Measurements from ENCODE around the gene TOP2A. TPM values are rescaled to one million over a fixed set of nuclear protein-coding genes. Genes with fewer than 3 reads are reported as not detected.

TOP2A gene
- total RNA-seq, 1 experiment from 2014 or later, result 235 TPM

DNA sequence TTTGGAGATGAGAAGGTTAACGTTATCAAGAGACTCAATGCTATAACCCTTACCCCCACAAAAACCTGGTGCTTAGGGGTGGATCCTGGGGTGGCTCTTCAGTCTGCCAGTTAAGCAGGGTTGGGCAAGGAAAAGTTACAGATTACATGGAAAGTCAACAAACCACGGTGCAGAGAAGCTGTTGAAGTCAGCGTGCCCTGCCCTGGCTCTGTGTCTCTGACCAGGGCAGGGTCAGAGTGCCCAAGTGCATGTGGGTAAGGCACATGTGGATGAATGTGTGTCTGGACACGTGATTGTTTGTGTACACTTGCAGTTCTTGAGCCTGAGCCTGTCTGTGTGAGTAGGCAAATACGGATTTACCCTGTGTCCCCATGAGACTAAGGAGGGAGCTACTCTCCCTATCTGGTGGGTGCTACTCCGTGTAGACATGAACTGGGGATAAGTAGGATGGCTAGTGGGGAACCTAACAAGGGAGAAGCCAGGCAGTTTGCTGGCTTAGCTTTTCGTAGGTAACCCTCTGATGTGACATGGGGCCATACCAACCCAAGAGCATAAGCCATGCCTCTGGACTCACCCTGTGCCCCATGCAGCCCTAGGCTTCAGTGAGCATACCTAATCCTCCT lies 31.1 kb upstream of the TOP2A start:
- peaks cover 3% of the 10 kb centered on the region; the same call in 1 of the 2 replicates for H3F3A ChIP-seq (ENCODE audit: insufficient read depth, low read depth)
- ChIA-PET POLR2A (ENCODE audit: unreplicated experiment) (no interaction called here), CTCF (interaction anchor here (0.6 to 0.9 kb wide), 2 partner anchors 28 to 159 kb away, joined by 5 to 12 read pairs; no protein-coding TSS in a partner anchor)
- peaks cover 47% of the 10 kb centered on the region for H3K4me1 ChIP-seq (replicated peaks; ENCODE audit: insufficient read depth)
- H3K9me2 ChIP-seq (ENCODE audit: insufficient read depth), result no peaks in the 10 kb centered on the region
- DNase-seq, result no peak
- no peaks in the 10 kb centered on the region for H3K9me3 ChIP-seq (ENCODE audit: insufficient read depth, low read depth)
- no peak overlapping the region for H2AFZ ChIP-seq
- no peaks in the 10 kb centered on the region; the same call in none of the 2 replicates for H3K79me2 ChIP-seq (ENCODE audit: low read depth)
- no peak overlapping the region for H3K4me3 ChIP-seq
- intact Hi-C loops (cut with micrococcal nuclease; ENCODE audit: unreplicated experiment), result no loop called here
- no peak overlapping the region for H3K4me2 ChIP-seq
- no TSS peak for BruUV-seq (replicated peaks)
- TF ChIP-seq EZH2 (IDR thresholded peaks at IDR 0.05; ENCODE audit: low read depth), result no peak
- TF ChIP-seq, protein P1, sequence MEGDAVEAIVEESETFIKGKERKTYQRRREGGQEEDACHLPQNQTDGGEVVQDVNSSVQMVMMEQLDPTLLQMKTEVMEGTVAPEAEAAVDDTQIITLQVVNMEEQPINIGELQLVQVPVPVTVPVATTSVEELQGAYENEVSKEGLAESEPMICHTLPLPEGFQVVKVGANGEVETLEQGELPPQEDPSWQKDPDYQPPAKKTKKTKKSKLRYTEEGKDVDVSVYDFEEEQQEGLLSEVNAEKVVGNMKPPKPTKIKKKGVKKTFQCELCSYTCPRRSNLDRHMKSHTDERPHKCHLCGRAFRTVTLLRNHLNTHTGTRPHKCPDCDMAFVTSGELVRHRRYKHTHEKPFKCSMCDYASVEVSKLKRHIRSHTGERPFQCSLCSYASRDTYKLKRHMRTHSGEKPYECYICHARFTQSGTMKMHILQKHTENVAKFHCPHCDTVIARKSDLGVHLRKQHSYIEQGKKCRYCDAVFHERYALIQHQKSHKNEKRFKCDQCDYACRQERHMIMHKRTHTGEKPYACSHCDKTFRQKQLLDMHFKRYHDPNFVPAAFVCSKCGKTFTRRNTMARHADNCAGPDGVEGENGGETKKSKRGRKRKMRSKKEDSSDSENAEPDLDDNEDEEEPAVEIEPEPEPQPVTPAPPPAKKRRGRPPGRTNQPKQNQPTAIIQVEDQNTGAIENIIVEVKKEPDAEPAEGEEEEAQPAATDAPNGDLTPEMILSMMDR (conservative IDR thresholded peaks at IDR 0.05), result no peak
- H3K36me3 ChIP-seq (ENCODE audit: low read depth), result no peaks in the 10 kb centered on the region
- no peaks in the 10 kb centered on the region for H4K20me1 ChIP-seq (ENCODE audit: insufficient read depth)
- H3K27ac ChIP-seq, result no peak overlapping the region
- no peaks in the 10 kb centered on the region for H3K27me3 ChIP-seq (ENCODE audit: insufficient read depth, low read depth)

DNA sequence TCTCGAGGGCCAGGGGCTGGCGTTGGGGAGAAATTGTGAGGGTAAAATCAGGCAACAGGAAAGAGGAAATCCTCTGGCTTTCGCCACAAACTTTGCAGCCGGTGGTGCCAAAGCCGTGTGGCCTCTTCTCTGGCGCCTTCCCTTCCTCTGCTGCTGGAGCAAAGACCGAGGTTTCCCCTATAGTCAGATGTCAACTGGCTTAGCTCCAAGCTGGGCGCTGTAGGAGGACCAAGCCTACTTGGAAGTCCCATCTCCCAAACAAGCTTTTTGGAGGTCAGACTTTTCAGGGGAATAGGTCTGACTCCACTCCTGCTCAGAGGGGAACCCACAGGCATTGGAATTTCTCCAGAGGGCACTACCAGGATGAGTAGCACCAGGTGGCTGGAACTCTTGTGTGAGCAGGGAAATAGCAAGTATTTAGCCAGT lies 30.5 kb upstream of the TOP2A start:
- no peaks in the 10 kb centered on the region; the same call in none of the 2 replicates for H3K79me2 ChIP-seq (ENCODE audit: low read depth)
- no peaks in the 10 kb centered on the region for H3K9me2 ChIP-seq (ENCODE audit: insufficient read depth)
- H3K4me2 ChIP-seq, result no peak overlapping the region
- H3F3A ChIP-seq (ENCODE audit: insufficient read depth, low read depth), result peaks cover 3% of the 10 kb centered on the region; the same call in 1 of the 2 replicates
- H3K4me1 ChIP-seq (replicated peaks; ENCODE audit: insufficient read depth), result peaks cover 42% of the 10 kb centered on the region
- no peaks in the 10 kb centered on the region for H3K9me3 ChIP-seq (ENCODE audit: insufficient read depth, low read depth)
- H3K4me3 ChIP-seq, result no peak overlapping the region
- CTCF ChIA-PET, result interaction anchor here (0.9 kb wide), 1 partner anchor 28 kb away, joined by 5 read pairs; no protein-coding TSS in a partner anchor
- DNase-seq, result no peak
- H4K20me1 ChIP-seq (ENCODE audit: insufficient read depth), result no peaks in the 10 kb centered on the region
- intact Hi-C loops (cut with micrococcal nuclease; ENCODE audit: unreplicated experiment), result no loop called here
- H3K27ac ChIP-seq, result no peak overlapping the region
- TF ChIP-seq, protein P1 (conservative IDR thresholded peaks at IDR 0.05), result no peak
- TF ChIP-seq EZH2 (IDR thresholded peaks at IDR 0.05; ENCODE audit: low read depth), result no peak
- POLR2A ChIA-PET (ENCODE audit: unreplicated experiment), result interaction anchor here (0.7 kb wide), 1 partner anchor 213 kb away, joined by 6 read pairs; no protein-coding TSS in a partner anchor
- H2AFZ ChIP-seq, result no peak overlapping the region
- BruUV-seq (replicated peaks), result no TSS peak
- H3K27me3 ChIP-seq (ENCODE audit: insufficient read depth, low read depth), result no peaks in the 10 kb centered on the region
- no peaks in the 10 kb centered on the region for H3K36me3 ChIP-seq (ENCODE audit: low read depth)

DNA sequence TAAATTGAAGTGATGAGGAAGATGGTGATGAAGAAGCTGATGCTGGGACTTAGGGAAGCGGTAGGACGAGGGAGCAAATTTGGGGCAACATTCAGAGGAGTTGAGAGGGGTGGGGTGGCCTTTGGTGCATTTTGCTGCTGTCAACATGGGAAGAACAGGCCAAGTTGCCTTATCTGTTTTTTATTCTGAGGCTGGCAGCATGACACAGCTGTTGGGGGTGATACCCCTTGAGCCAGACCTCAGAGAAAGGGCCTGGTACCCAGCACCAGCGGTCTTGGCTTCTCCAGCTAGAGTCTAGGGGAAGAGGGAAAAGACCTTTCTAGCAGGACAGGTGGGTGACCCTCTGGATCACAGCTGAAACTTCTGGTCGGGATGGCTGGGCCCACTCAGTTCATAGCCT lies 30.1 kb upstream of the TOP2A start:
- Histone ChIP-seq H3K4me2 (no peak overlapping the region), H3K9me3 (ENCODE audit: insufficient read depth, low read depth) (no peaks in the 10 kb centered on the region), H3K4me1 (replicated peaks; ENCODE audit: insufficient read depth) (peaks cover 38% of the 10 kb centered on the region), H3K4me3 (no peak overlapping the region), H3K27ac (no peak overlapping the region), H4K20me1 (ENCODE audit: insufficient read depth) (no peaks in the 10 kb centered on the region), H3K79me2 (ENCODE audit: low read depth) (no peaks in the 10 kb centered on the region; the same call in none of the 2 replicates), H3K36me3 (ENCODE audit: low read depth) (no peaks in the 10 kb centered on the region), H3K27me3 (ENCODE audit: insufficient read depth, low read depth) (no peaks in the 10 kb centered on the region), H3F3A (ENCODE audit: insufficient read depth, low read depth) (peaks cover 3% of the 10 kb centered on the region; the same call in 1 of the 2 replicates), H3K9me2 (ENCODE audit: insufficient read depth) (no peaks in the 10 kb centered on the region), H2AFZ (no peak overlapping the region)
- intact Hi-C loops (cut with micrococcal nuclease; ENCODE audit: unreplicated experiment), result no loop called here
- ChIA-PET CTCF (no interaction called here), POLR2A (ENCODE audit: unreplicated experiment) (interaction anchor here (0.7 kb wide), 1 partner anchor 213 kb away, joined by 6 read pairs; no protein-coding TSS in a partner anchor)
- no TSS peak for BruUV-seq (replicated peaks)
- DNase-seq, result no peak
- TF ChIP-seq EZH2 (IDR thresholded peaks at IDR 0.05; ENCODE audit: low read depth), result no peak
- TF ChIP-seq, protein P1 (conservative IDR thresholded peaks at IDR 0.05), result no peak
